H1 (cell line): ENCODE data around the gene ZDHHC11. TPM values are rescaled to one million over a fixed set of nuclear protein-coding genes. Genes with fewer than 3 reads are reported as not detected.

ENCODE experiments used
- BACH1 ChIP-seq: IDR thresholded peaks from 2 replicates; pipeline ENCODE4 v1.6.1; 2012; ENCODE audit warnings: low read length, improper control_type of control experiment
- FOSL1 ChIP-seq: IDR thresholded peaks from 2 replicates; pipeline ENCODE4 v1.6.1; 2011; ENCODE audit warnings: mild to moderate bottlenecking, low read depth, low read length, moderate library complexity; ENCODE audit not compliant: insufficient read depth
- POU5F1 ChIP-seq: IDR thresholded peaks from 2 replicates; pipeline ENCODE4 v1.6.1; 2011; ENCODE audit warnings: low read depth, mild to moderate bottlenecking, low read length, moderate library complexity
- RNF2 ChIP-seq: fragments of 200-900, 300-1000 bp; sonication (generic); IDR thresholded peaks from 2 replicates; pipeline ENCODE4 v1.7.1; 2016; ENCODE audit warnings: borderline replicate concordance, low read depth, mild to moderate bottlenecking, antibody characterized with exemption, low read length; ENCODE audit not compliant: poor library complexity, severe bottlenecking; ENCODE audit errors: missing control alignments
- TBP ChIP-seq: IDR thresholded peaks from 2 replicates; pipeline ENCODE4 v1.6.1; 2011; ENCODE audit warnings: low read depth, low read length, improper control_type of control experiment
- polyA plus RNA-seq, 7 experiments: library from polyadenylated mRNA; depleted of rRNA in 3 of 7; stranded (reverse) in 5 of 7; unstranded in 2 of 7; fragments of >200 nt in 5 of 7; fragments of 200-250 nt in 2 of 7; gene quantifications; 1 replicate in 5 of 7; 2 replicates in 1 of 7; 4 replicates in 1 of 7; pipeline versions ENCODE4 v1.2.1 to v1.2.3, GENCODE V29; 2011 to 2013; ENCODE audit warnings: missing spikeins in 2 of 7, mixed read lengths in 2 of 7
- total RNA-seq: library from RNA; stranded (reverse); fragmentation: NEBNext Ultra II Directional; extraction: Animal tissue kit (Norgen Biotek cat#: 25700); gene quantifications from 2 replicates; pipeline ENCODE4 v1.2.1, GENCODE V29; 2021
- TF ChIP-seq, protein P1 (sequence below): fragments of 300-600 bp; sonication (generic); IDR thresholded peaks from 2 replicates; pipeline ENCODE4 v1.7.1; 2012; ENCODE audit warnings: low read length, moderate library complexity, mild to moderate bottlenecking, inconsistent platforms; ENCODE audit not compliant: insufficient replicate concordance

Gene ZDHHC11
- total and polyA plus RNA-seq, 2 of the 8 experiments (the other 6 are each of a cell fraction or from before 2014, with no cell fraction given), result 4.7 to 16.6 TPM

GRCh38 chr5:855771-856530 lies 5.2 kb upstream of the ZDHHC11 start (continued):
- TF ChIP-seq, protein P1, sequence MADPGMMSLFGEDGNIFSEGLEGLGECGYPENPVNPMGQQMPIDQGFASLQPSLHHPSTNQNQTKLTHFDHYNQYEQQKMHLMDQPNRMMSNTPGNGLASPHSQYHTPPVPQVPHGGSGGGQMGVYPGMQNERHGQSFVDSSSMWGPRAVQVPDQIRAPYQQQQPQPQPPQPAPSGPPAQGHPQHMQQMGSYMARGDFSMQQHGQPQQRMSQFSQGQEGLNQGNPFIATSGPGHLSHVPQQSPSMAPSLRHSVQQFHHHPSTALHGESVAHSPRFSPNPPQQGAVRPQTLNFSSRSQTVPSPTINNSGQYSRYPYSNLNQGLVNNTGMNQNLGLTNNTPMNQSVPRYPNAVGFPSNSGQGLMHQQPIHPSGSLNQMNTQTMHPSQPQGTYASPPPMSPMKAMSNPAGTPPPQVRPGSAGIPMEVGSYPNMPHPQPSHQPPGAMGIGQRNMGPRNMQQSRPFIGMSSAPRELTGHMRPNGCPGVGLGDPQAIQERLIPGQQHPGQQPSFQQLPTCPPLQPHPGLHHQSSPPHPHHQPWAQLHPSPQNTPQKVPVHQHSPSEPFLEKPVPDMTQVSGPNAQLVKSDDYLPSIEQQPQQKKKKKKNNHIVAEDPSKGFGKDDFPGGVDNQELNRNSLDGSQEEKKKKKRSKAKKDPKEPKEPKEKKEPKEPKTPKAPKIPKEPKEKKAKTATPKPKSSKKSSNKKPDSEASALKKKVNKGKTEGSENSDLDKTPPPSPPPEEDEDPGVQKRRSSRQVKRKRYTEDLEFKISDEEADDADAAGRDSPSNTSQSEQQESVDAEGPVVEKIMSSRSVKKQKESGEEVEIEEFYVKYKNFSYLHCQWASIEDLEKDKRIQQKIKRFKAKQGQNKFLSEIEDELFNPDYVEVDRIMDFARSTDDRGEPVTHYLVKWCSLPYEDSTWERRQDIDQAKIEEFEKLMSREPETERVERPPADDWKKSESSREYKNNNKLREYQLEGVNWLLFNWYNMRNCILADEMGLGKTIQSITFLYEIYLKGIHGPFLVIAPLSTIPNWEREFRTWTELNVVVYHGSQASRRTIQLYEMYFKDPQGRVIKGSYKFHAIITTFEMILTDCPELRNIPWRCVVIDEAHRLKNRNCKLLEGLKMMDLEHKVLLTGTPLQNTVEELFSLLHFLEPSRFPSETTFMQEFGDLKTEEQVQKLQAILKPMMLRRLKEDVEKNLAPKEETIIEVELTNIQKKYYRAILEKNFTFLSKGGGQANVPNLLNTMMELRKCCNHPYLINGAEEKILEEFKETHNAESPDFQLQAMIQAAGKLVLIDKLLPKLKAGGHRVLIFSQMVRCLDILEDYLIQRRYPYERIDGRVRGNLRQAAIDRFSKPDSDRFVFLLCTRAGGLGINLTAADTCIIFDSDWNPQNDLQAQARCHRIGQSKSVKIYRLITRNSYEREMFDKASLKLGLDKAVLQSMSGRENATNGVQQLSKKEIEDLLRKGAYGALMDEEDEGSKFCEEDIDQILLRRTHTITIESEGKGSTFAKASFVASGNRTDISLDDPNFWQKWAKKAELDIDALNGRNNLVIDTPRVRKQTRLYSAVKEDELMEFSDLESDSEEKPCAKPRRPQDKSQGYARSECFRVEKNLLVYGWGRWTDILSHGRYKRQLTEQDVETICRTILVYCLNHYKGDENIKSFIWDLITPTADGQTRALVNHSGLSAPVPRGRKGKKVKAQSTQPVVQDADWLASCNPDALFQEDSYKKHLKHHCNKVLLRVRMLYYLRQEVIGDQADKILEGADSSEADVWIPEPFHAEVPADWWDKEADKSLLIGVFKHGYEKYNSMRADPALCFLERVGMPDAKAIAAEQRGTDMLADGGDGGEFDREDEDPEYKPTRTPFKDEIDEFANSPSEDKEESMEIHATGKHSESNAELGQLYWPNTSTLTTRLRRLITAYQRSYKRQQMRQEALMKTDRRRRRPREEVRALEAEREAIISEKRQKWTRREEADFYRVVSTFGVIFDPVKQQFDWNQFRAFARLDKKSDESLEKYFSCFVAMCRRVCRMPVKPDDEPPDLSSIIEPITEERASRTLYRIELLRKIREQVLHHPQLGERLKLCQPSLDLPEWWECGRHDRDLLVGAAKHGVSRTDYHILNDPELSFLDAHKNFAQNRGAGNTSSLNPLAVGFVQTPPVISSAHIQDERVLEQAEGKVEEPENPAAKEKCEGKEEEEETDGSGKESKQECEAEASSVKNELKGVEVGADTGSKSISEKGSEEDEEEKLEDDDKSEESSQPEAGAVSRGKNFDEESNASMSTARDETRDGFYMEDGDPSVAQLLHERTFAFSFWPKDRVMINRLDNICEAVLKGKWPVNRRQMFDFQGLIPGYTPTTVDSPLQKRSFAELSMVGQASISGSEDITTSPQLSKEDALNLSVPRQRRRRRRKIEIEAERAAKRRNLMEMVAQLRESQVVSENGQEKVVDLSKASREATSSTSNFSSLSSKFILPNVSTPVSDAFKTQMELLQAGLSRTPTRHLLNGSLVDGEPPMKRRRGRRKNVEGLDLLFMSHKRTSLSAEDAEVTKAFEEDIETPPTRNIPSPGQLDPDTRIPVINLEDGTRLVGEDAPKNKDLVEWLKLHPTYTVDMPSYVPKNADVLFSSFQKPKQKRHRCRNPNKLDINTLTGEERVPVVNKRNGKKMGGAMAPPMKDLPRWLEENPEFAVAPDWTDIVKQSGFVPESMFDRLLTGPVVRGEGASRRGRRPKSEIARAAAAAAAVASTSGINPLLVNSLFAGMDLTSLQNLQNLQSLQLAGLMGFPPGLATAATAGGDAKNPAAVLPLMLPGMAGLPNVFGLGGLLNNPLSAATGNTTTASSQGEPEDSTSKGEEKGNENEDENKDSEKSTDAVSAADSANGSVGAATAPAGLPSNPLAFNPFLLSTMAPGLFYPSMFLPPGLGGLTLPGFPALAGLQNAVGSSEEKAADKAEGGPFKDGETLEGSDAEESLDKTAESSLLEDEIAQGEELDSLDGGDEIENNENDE, result no peak
- TF ChIP-seq POU5F1 (no peak), FOSL1 (no peak), RNF2 (no peak), TBP (no peak), BACH1 (no peak)
